AG04449 (cell line): Measurements from ENCODE around the gene PLS1.

ENCODE experiments used
- CTCF ChIA-PET: fragments of 350-600 bp; formaldehyde crosslinking; extraction: SDS; loops from one replicate; lab custom pipeline; 2021; ENCODE audit warnings: antibody characterized with exemption; lab: Yijun Ruan, JAX
- POLR2A ChIA-PET: fragments of 400-600, 350-600 bp; formaldehyde crosslinking; extraction: SDS; loops from one replicate; lab custom pipeline; 2020; ENCODE audit warnings: antibody characterized with exemption, inconsistent platforms; lab: Yijun Ruan, JAX
- DNase-seq: peaks from one replicate; pipeline ENCODE4 v3.0.0-alpha.2; 2010; ENCODE audit warnings: low read depth, low spot score
- H3K4me3 ChIP-seq: 2 replicates; pipeline ENCODE4 v1.5.1; 2011; ENCODE audit warnings: low read depth, mild to moderate bottlenecking, control low read depth, low read length
- CTCF ChIP-seq: IDR thresholded peaks from one replicate; pipeline ENCODE4 v1.5.1; 2011; ENCODE audit warnings: mild to moderate bottlenecking, moderate library complexity, low read length, control low read depth, inconsistent platforms; ENCODE audit not compliant: insufficient read depth; ENCODE audit errors: missing control alignments

Gene PLS1

GRCh38 chr3:142615171-142615570 lies 19.0 kb downstream of the PLS1 start:
- ChIA-PET CTCF (interaction anchor here (1.0 kb wide), 1 partner anchor 214 kb away, joined by 3 read pairs; no protein-coding TSS in a partner anchor), POLR2A (no interaction called here)
- no peak for TF ChIP-seq CTCF
- no peak overlapping the region for H3K4me3 ChIP-seq
- no peak for DNase-seq

- POLR2A ChIA-PET = interaction anchor here (0.6 kb wide), 1 partner anchor 37 kb away, joined by 3 read pairs; no protein-coding TSS in a partner anchor
- DNase-seq = no peak
- CTCF ChIA-PET = no interaction called here
- H3K4me3 ChIP-seq = no peak overlapping the region
- no peak for TF ChIP-seq CTCF
These were observed 22.8 kb downstream of the PLS1 start for GRCh38 chr3:142618917-142619461.

GRCh38 chr3:142622405-142622804 lies 26.2 kb downstream of the PLS1 start:
- TF ChIP-seq CTCF = no peak
- POLR2A ChIA-PET = no interaction called here
- CTCF ChIA-PET = no interaction called here
- H3K4me3 ChIP-seq = no peak overlapping the region
- DNase-seq = no peak

- DNase-seq = no peak
- H3K4me3 ChIP-seq = no peak overlapping the region
- ChIA-PET CTCF (no interaction called here), POLR2A (no interaction called here)
- TF ChIP-seq CTCF = no peak
These were observed 27.0 kb downstream of the PLS1 start for GRCh38 chr3:142623194-142623593.

GRCh38 chr3:142624341-142625152 lies 28.4 kb downstream of the PLS1 start:
- ChIA-PET CTCF (interaction anchor here (1.0 to 1.1 kb wide), 2 partner anchors 15 to 37 kb away, joined by 3 read pairs; no protein-coding TSS in a partner anchor), POLR2A (no interaction called here)

More at GRCh38 chr3:142624341-142625152, 28.4 kb downstream of the PLS1 start:
- TF ChIP-seq CTCF = no peak
- DNase-seq = no peak
- H3K4me3 ChIP-seq = no peak overlapping the region
